IMR-90 (cell line): ENCODE measurements around the gene HSD17B7.
"Not testable (repeated sequence)": the region's sequence is repeated elsewhere in the genome, so short reads cannot be mapped to it uniquely, and the experiment has no call there.

Source experiments
- CEBPB ChIP-seq: IDR thresholded peaks from 2 replicates; pipeline ENCODE4 v1.6.1; 2012; ENCODE audit warnings: low read depth, low read length, improper control_type of control experiment
- FOS ChIP-seq: fragments of 150-350 bp; IDR thresholded peaks from 2 replicates; pipeline ENCODE4 v1.6.1; 2016; ENCODE audit warnings: low read depth, low read length
- MAZ ChIP-seq: IDR thresholded peaks from 2 replicates; pipeline ENCODE4 v1.6.1; 2012; ENCODE audit warnings: low read depth, mild to moderate bottlenecking, low read length, improper control_type of control experiment, moderate library complexity, borderline replicate concordance
- POLR2A ChIP-seq: IDR thresholded peaks from 2 replicates; pipeline ENCODE4 v1.6.1; 2012; ENCODE audit warnings: mild to moderate bottlenecking, low read depth, low read length
- SMC3 ChIP-seq: fragments of 150-350 bp; IDR thresholded peaks from 2 replicates; pipeline ENCODE4 v1.6.1; 2016; ENCODE audit warnings: low read depth, mild to moderate bottlenecking, antibody characterized with exemption, low read length, moderate library complexity
- TF ChIP-seq, protein P1 (sequence below): conservative IDR thresholded peaks from 2 replicates; pipeline ENCODE4 v1.5.1; 2012; ENCODE audit warnings: mild to moderate bottlenecking, low read depth, low read length, improper control_type of control experiment

DNA sequence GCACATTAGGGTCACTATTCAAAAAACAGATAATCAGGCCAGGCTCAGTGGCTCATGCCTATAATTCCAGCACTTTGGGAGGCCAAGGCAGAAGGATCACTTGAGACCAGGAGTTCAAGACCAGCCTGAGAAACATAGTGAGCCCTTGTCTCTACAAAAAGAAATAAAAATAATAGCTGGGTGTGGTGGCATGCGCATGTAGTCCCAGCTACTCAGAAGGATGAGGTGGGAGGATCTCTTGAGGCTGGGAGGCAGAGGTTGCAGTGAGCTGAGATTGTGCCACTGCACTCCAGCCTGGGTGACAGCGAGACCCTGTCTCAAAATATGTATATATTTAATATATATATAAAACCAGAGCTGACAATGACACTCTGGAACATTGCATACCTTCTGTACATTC is 21.9 kb downstream of the HSD17B7 start:
- TF ChIP-seq, protein P1, sequence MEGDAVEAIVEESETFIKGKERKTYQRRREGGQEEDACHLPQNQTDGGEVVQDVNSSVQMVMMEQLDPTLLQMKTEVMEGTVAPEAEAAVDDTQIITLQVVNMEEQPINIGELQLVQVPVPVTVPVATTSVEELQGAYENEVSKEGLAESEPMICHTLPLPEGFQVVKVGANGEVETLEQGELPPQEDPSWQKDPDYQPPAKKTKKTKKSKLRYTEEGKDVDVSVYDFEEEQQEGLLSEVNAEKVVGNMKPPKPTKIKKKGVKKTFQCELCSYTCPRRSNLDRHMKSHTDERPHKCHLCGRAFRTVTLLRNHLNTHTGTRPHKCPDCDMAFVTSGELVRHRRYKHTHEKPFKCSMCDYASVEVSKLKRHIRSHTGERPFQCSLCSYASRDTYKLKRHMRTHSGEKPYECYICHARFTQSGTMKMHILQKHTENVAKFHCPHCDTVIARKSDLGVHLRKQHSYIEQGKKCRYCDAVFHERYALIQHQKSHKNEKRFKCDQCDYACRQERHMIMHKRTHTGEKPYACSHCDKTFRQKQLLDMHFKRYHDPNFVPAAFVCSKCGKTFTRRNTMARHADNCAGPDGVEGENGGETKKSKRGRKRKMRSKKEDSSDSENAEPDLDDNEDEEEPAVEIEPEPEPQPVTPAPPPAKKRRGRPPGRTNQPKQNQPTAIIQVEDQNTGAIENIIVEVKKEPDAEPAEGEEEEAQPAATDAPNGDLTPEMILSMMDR, result not testable (repeated sequence)
- TF ChIP-seq FOS, MAZ, CEBPB, POLR2A, SMC3: not testable (repeated sequence)
